ENCODE results near the gene ERRFI1.
A peak's percentile ranks its signal among the peaks of the same experiment; 100 is the strongest.

ERRFI1 gene

DNA sequence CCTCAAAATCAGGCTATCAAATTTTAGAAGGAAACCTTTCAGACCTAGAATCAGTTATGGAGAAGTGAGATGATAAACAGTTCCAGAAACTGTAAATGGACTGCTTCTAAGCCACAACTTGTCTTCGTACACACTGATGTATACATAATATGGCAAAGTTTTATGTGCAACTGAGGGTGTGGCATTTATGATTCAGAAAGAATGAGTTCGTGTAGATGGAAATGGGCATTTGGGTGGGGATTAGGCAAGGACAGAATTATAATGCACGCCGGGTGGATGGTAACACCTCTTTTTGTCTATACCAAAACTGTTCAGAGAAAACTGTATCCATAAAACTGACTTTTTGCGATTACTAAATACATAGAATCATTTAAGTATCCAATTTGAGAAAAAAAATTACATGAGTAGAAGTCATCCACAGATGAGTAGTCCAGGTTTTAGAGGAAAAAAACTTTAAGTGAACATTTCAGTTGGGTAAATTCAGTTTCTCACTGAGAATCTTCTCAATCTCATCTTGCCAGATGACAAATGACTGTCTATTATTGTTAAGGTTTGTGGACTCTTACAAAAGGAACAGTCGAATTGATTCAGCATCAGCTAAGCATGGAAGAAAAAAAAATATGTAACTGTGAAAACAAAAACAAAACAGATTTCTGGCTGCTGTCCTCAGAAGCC, 22.5 kb downstream of the ERRFI1 start:
- H3K4me3 ChIP-seq (replicated peaks in 1 of 2; ENCODE audit: low read depth in 2 of 2, low read length in 2 of 2) = no peak overlapping the region
- DNase-seq (ENCODE audit: low read depth in 2 of 2) = peak in 1 of 2 donors; percentile 54
- TF ChIP-seq CTCF (IDR thresholded peaks at IDR 0.05; ENCODE audit: low read depth, low read length) = no peak

- H3K4me3 ChIP-seq (replicated peaks in 1 of 2; ENCODE audit: low read depth in 2 of 2, low read length in 2 of 2) = no peak overlapping the region
- DNase-seq (ENCODE audit: low read depth in 2 of 2) = no peak
- TF ChIP-seq CTCF (IDR thresholded peaks at IDR 0.05; ENCODE audit: low read depth, low read length) = no peak
Measured at GRCh38 chr1:8002921-8003320, 23.2 kb downstream of the ERRFI1 start.

DNA sequence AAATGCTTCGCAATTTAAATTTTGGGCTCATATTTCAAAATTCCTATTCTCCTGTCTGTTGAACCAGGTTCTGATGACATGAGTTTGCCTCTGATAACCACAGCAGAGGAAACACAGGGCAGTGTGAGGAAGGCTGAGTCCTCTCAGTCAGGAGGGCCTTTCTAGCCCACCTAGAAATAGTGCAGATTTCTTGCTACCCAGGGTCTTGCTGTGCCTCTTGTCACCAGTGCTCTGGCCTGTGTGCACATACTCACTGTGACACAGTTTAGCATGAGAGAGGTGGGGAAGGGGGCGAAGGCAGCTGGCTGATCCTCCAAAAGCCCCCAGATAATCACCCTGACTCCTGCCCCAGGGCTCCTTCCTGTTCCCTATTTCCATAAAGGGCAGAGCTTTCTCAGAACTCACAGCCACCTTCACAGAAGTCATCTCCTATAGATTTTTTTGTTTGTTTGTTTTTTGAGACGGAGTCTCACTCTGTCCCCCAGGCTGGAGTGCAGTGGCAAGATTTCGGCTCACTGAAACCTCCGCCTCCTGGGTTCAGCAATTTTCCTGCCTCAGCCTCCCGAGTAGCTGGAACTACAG, 23.7 kb downstream of the ERRFI1 start:
- DNase-seq (ENCODE audit: low read depth in 2 of 2) = no peak
- TF ChIP-seq CTCF (IDR thresholded peaks at IDR 0.05; ENCODE audit: low read depth, low read length) = no peak
- H3K4me3 ChIP-seq (replicated peaks in 1 of 2; ENCODE audit: low read depth in 2 of 2, low read length in 2 of 2) = no peak overlapping the region

GRCh38 chr1:7995437-7995836, 30.7 kb downstream of the ERRFI1 start:
- TF ChIP-seq CTCF (IDR thresholded peaks at IDR 0.05; ENCODE audit: low read depth, low read length) = no peak
- no peak for DNase-seq (ENCODE audit: low read depth in 2 of 2)
- H3K4me3 ChIP-seq (replicated peaks in 1 of 2; ENCODE audit: low read depth in 2 of 2, low read length in 2 of 2) = no peak overlapping the region

DNA sequence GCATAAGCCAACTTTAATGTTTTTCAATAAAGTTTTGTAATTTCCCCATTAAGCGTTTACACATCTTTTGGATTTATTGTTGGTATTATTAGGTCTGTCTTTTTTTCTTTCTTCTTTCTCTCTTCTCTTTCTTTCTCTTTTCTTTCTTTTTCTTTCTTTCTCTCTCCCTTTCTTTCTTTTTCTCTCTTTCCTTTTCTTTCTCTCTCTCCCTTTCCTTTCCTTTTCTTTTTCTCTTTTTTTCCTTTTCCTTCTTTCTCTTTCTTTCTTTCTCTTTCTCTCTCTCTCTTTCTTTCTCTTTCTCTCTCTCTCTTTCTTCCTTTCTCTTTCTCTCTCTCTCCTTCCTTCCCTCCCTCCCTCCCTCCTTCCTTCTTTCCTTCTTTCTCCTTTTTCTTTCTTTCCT, 31.3 kb downstream of the ERRFI1 start:
- no peak for DNase-seq (ENCODE audit: low read depth in 2 of 2)
- TF ChIP-seq CTCF (IDR thresholded peaks at IDR 0.05; ENCODE audit: low read depth, low read length) = no peak
- no peak overlapping the region for H3K4me3 ChIP-seq (replicated peaks in 1 of 2; ENCODE audit: low read depth in 2 of 2, low read length in 2 of 2)

- TF ChIP-seq CTCF (IDR thresholded peaks at IDR 0.05; ENCODE audit: low read depth, low read length) = no peak
- peak; percentile 51 to 91 for DNase-seq (ENCODE audit: low read depth in 2 of 2)
- H3K4me3 ChIP-seq (replicated peaks in 1 of 2; ENCODE audit: low read depth in 2 of 2, low read length in 2 of 2) = no peak overlapping the region
Measured at GRCh38 chr1:7993593-7994479, 32.3 kb downstream of the ERRFI1 start.
